CD4-positive, alpha-beta memory T cell (primary cell): ENCODE data around the gene ARFGAP2. TPM values are rescaled to one million over a fixed set of nuclear protein-coding genes. Genes with fewer than 3 reads are reported as not detected.
A peak's percentile ranks its signal among the peaks of the same experiment; 100 is the strongest.

Experiments used
- CTCF ChIA-PET: fragments of 350-600 bp; sonication (Branson Sonifier 250); formaldehyde crosslinking; loops from one replicate; lab custom pipeline; 2021; ENCODE audit warnings: inconsistent platforms; ENCODE audit not compliant: partially characterized antibody; lab: Charles Lee
- POLR2A ChIA-PET: fragments of 350-600 bp; sonication (Branson Sonifier 250); formaldehyde crosslinking; loops from one replicate; lab custom pipeline; 2021; ENCODE audit not compliant: partially characterized antibody; lab: Charles Lee
- DNase-seq, 5 donors: peaks; one replicate each; pipeline versions ENCODE4 v3.0.0 to v3.0.0-alpha.2; 2020 to 2022; ENCODE audit warnings: mixed read lengths in 1 of 5
- H3K27ac ChIP-seq: one replicate; pipeline ENCODE4 v1.7.0; 2013; ENCODE audit warnings: low read depth, low read length
- H3K27me3 ChIP-seq: 2 replicates; pipeline ENCODE4 v1.7.0; 2013; ENCODE audit warnings: mild to moderate bottlenecking, low read length, moderate library complexity; ENCODE audit not compliant: insufficient read depth
- H3K36me3 ChIP-seq: 2 replicates; pipeline ENCODE4 v1.7.0; 2013; ENCODE audit warnings: mild to moderate bottlenecking, low read length, moderate library complexity; ENCODE audit not compliant: insufficient read depth
- H3K4me1 ChIP-seq: 2 replicates; pipeline ENCODE4 v1.7.0; 2013; ENCODE audit warnings: mild to moderate bottlenecking, low read length, moderate library complexity; ENCODE audit not compliant: insufficient read depth
- H3K4me3 ChIP-seq, 2 donors: one replicate each; pipeline ENCODE4 v1.7.0; 2013; ENCODE audit warnings: low read length in 2 of 2, mild to moderate bottlenecking in 1 of 2
- H3K9me3 ChIP-seq, 2 donors: one replicate each; pipeline ENCODE4 v1.7.0; 2013; ENCODE audit warnings: low read length in 2 of 2, control low read depth in 1 of 2; ENCODE audit not compliant: control insufficient read depth in 1 of 2
- H3K27ac Mint-ChIP-seq, 7 donors: one replicate each; pipeline ENCODE4 v1.8.0; 2020 to 2021; ENCODE audit warnings: mixed read lengths in 7 of 7, mild to moderate bottlenecking in 6 of 7, inconsistent platforms in 3 of 7, moderate library complexity in 3 of 7
- H3K27me3 Mint-ChIP-seq, 2 donors: one replicate each; pipeline ENCODE4 v1.8.0; 2020 to 2021; ENCODE audit warnings: mixed read lengths in 2 of 2
- H3K36me3 Mint-ChIP-seq, 2 donors: one replicate each; pipeline ENCODE4 v1.8.0; 2020 to 2021; ENCODE audit warnings: mixed read lengths in 2 of 2, inconsistent platforms in 1 of 2, mild to moderate bottlenecking in 1 of 2
- H3K4me1 Mint-ChIP-seq, 4 donors: one replicate each; pipeline ENCODE4 v1.8.0; 2020 to 2021; ENCODE audit warnings: mixed read lengths in 4 of 4, mild to moderate bottlenecking in 1 of 4
- H3K4me3 Mint-ChIP-seq, 8 donors: one replicate each; pipeline ENCODE4 v1.8.0; 2020 to 2021; ENCODE audit warnings: mixed read lengths in 8 of 8, mild to moderate bottlenecking in 7 of 8, moderate library complexity in 6 of 8, inconsistent platforms in 3 of 8
- H3K9me3 Mint-ChIP-seq, 8 donors: one replicate each; pipeline ENCODE4 v1.8.0; 2020 to 2021; ENCODE audit warnings: mixed read lengths in 8 of 8, mild to moderate bottlenecking in 5 of 8, inconsistent platforms in 3 of 8, moderate library complexity in 1 of 8
- intact Hi-C: fragments of 100-400 bp; cut with micrococcal nuclease; formaldehyde crosslinking; loops from one replicate; pipeline ENCODE4 v1.15.1; 2023
- polyA plus RNA-seq, 2 donors: library from polyadenylated mRNA; unstranded; fragments of 300-500 nt; fragmentation: Illumina TruSeq; gene quantifications; one replicate each; pipeline ENCODE4 v1.2.3, GENCODE V29; 2021
- total RNA-seq, 2 experiments: library from RNA; stranded (reverse); gene quantifications; one replicate each; pipeline ENCODE4 v1.2.3, GENCODE V29; 2021

Gene ARFGAP2
- total and polyA plus RNA-seq, 4 experiments from 2014 or later, result 88.6 to 142 (median 137) TPM

- Histone ChIP-seq H3K4me3 (no peak overlapping the region), H3K4me1 (no peaks in the 10 kb centered on the region), H3K9me3 (no peaks in the 10 kb centered on the region), H3K36me3 (no peaks in the 10 kb centered on the region), H3K27me3 (no peaks in the 10 kb centered on the region), H3K27ac (no peak overlapping the region)
- Mint-ChIP-seq H3K4me3 (no peak overlapping the region), H3K9me3 (no peaks in the 10 kb centered on the region), H3K27ac (no peak overlapping the region), H3K4me1 (no peaks in the 10 kb centered on the region), H3K27me3 (no peaks in the 10 kb centered on the region), H3K36me3 (peaks cover 8 to 13% of the 10 kb centered on the region in 2 donors)
- intact Hi-C loops, result no loop called here
- ChIA-PET CTCF (interaction anchor here (3.8 kb wide), 1 partner anchor 20 kb away, joined by 20 read pairs; no protein-coding TSS in a partner anchor), POLR2A (no interaction called here)
- DNase-seq, result no peak
Observed at GRCh38 chr11:47132981-47133380, 43.7 kb downstream of the ARFGAP2 start.

- ChIA-PET CTCF (interaction anchor here (3.8 kb wide), 1 partner anchor 20 kb away, joined by 20 read pairs; no protein-coding TSS in a partner anchor), POLR2A (no interaction called here)
- no peak overlapping the region for H3K4me3 Mint-ChIP-seq
- H3K36me3 Mint-ChIP-seq, result peaks cover 3 to 8% of the 10 kb centered on the region in 2 donors
- no peak for DNase-seq
- H3K4me3 ChIP-seq, result no peak overlapping the region
- no peaks in the 10 kb centered on the region for H3K27me3 ChIP-seq
- no peaks in the 10 kb centered on the region for H3K9me3 Mint-ChIP-seq
- no peaks in the 10 kb centered on the region for H3K4me1 Mint-ChIP-seq
- no peak overlapping the region for H3K27ac Mint-ChIP-seq
- H3K4me1 ChIP-seq, result no peaks in the 10 kb centered on the region
- no peaks in the 10 kb centered on the region for H3K9me3 ChIP-seq
- H3K27ac ChIP-seq, result no peak overlapping the region
- H3K27me3 Mint-ChIP-seq, result no peaks in the 10 kb centered on the region
- H3K36me3 ChIP-seq, result no peaks in the 10 kb centered on the region
- intact Hi-C loops, result no loop called here
Observed at GRCh38 chr11:47132490-47132889, 44.2 kb downstream of the ARFGAP2 start.

GRCh38 chr11:47131136-47131535 is 45.5 kb downstream of the ARFGAP2 start:
- H3K4me1 Mint-ChIP-seq, result no peaks in the 10 kb centered on the region
- no peak overlapping the region for H3K4me3 Mint-ChIP-seq
- no peak overlapping the region for H3K27ac Mint-ChIP-seq
- no peaks in the 10 kb centered on the region for H3K36me3 ChIP-seq
- H3K27me3 Mint-ChIP-seq, result no peaks in the 10 kb centered on the region
- H3K36me3 Mint-ChIP-seq, result no peaks in the 10 kb centered on the region
- ChIA-PET CTCF (interaction anchor here (0.6 to 3.8 kb wide), 3 partner anchors 15 to 22 kb away, joined by 3 to 20 read pairs (median 3); no protein-coding TSS in a partner anchor), POLR2A (no interaction called here)
- intact Hi-C loops, result no loop called here
- H3K9me3 ChIP-seq, result no peaks in the 10 kb centered on the region
- H3K27ac ChIP-seq, result no peak overlapping the region
- no peaks in the 10 kb centered on the region for H3K9me3 Mint-ChIP-seq
- H3K4me1 ChIP-seq, result no peaks in the 10 kb centered on the region
- H3K4me3 ChIP-seq, result no peak overlapping the region
- no peak for DNase-seq
- no peaks in the 10 kb centered on the region for H3K27me3 ChIP-seq

- no peak overlapping the region for H3K27ac ChIP-seq
- no peaks in the 10 kb centered on the region for H3K9me3 ChIP-seq
- POLR2A ChIA-PET, result no interaction called here
- H3K4me1 Mint-ChIP-seq, result no peaks in the 10 kb centered on the region
- intact Hi-C loops, result no loop called here
- H3K9me3 Mint-ChIP-seq, result no peaks in the 10 kb centered on the region
- no peaks in the 10 kb centered on the region for H3K27me3 ChIP-seq
- H3K27me3 Mint-ChIP-seq, result no peaks in the 10 kb centered on the region
- H3K4me3 ChIP-seq, result no peak overlapping the region
- no peak for DNase-seq
- H3K36me3 Mint-ChIP-seq, result no peaks in the 10 kb centered on the region
- CTCF ChIA-PET, result interaction anchor here (3.8 kb wide), 1 partner anchor 22 kb away, joined by 20 read pairs; no protein-coding TSS in a partner anchor
- H3K36me3 ChIP-seq, result no peaks in the 10 kb centered on the region
- H3K27ac Mint-ChIP-seq, result no peak overlapping the region
- no peak overlapping the region for H3K4me3 Mint-ChIP-seq
- no peaks in the 10 kb centered on the region for H3K4me1 ChIP-seq
Observed at GRCh38 chr11:47130543-47130942, 46.1 kb downstream of the ARFGAP2 start.

GRCh38 chr11:47127213-47127612 is 49.5 kb downstream of the ARFGAP2 start:
- no peaks in the 10 kb centered on the region for H3K9me3 Mint-ChIP-seq
- Histone ChIP-seq H3K9me3 (no peaks in the 10 kb centered on the region), H3K4me3 (no peak overlapping the region), H3K27ac (no peak overlapping the region), H3K4me1 (no peaks in the 10 kb centered on the region), H3K36me3 (no peaks in the 10 kb centered on the region), H3K27me3 (no peaks in the 10 kb centered on the region)
- no peak for DNase-seq
- no peaks in the 10 kb centered on the region for H3K36me3 Mint-ChIP-seq
- H3K4me3 Mint-ChIP-seq, result no peak overlapping the region
- H3K4me1 Mint-ChIP-seq, result no peaks in the 10 kb centered on the region
- no peak overlapping the region for H3K27ac Mint-ChIP-seq
- ChIA-PET POLR2A (no interaction called here), CTCF (no interaction called here)
- H3K27me3 Mint-ChIP-seq, result no peaks in the 10 kb centered on the region
- intact Hi-C loops, result no loop called here

- no peak for DNase-seq
- intact Hi-C loops, result no loop called here
- Mint-ChIP-seq H3K27ac (peak overlapping the region in 1 of 7 donors; percentile 68), H3K4me1 (no peaks in the 10 kb centered on the region), H3K27me3 (no peaks in the 10 kb centered on the region), H3K9me3 (no peaks in the 10 kb centered on the region), H3K36me3 (no peaks in the 10 kb centered on the region), H3K4me3 (no peak overlapping the region)
- Histone ChIP-seq H3K36me3 (no peaks in the 10 kb centered on the region), H3K4me1 (no peaks in the 10 kb centered on the region), H3K9me3 (no peaks in the 10 kb centered on the region), H3K4me3 (no peak overlapping the region), H3K27ac (no peak overlapping the region), H3K27me3 (no peaks in the 10 kb centered on the region)
- CTCF ChIA-PET, result interaction anchor here (1.6 kb wide), 1 partner anchor 28 kb away, joined by 3 read pairs; no protein-coding TSS in a partner anchor
- POLR2A ChIA-PET, result interaction anchor here (0.6 kb wide), 1 partner anchor 30 kb away, joined by 3 read pairs; no protein-coding TSS in a partner anchor
Observed at GRCh38 chr11:47125083-47125482, 51.6 kb downstream of the ARFGAP2 start.

GRCh38 chr11:47124675-47125074 is 52.0 kb downstream of the ARFGAP2 start:
- H3K27ac Mint-ChIP-seq, result no peak overlapping the region

More at GRCh38 chr11:47124675-47125074, 52.0 kb downstream of the ARFGAP2 start:
- H3K4me3 ChIP-seq, result no peak overlapping the region
- no peaks in the 10 kb centered on the region for H3K36me3 ChIP-seq
- no peaks in the 10 kb centered on the region for H3K9me3 Mint-ChIP-seq
- no peaks in the 10 kb centered on the region for H3K36me3 Mint-ChIP-seq
- no peaks in the 10 kb centered on the region for H3K4me1 Mint-ChIP-seq
- no peak overlapping the region for H3K27ac ChIP-seq
- POLR2A ChIA-PET, result no interaction called here
- no peak overlapping the region for H3K4me3 Mint-ChIP-seq
- CTCF ChIA-PET, result interaction anchor here (1.6 kb wide), 1 partner anchor 28 kb away, joined by 3 read pairs; no protein-coding TSS in a partner anchor
- no peaks in the 10 kb centered on the region for H3K4me1 ChIP-seq
- H3K9me3 ChIP-seq, result no peaks in the 10 kb centered on the region
- intact Hi-C loops, result no loop called here
- no peaks in the 10 kb centered on the region for H3K27me3 ChIP-seq
- DNase-seq, result no peak
- no peaks in the 10 kb centered on the region for H3K27me3 Mint-ChIP-seq
